ENCODE results near the gene RABGAP1L.

The RABGAP1L gene

GRCh38 chr1:174984952-174985351 lies 825.6 kb downstream of the RABGAP1L start:
- no peak for DNase-seq

DNA sequence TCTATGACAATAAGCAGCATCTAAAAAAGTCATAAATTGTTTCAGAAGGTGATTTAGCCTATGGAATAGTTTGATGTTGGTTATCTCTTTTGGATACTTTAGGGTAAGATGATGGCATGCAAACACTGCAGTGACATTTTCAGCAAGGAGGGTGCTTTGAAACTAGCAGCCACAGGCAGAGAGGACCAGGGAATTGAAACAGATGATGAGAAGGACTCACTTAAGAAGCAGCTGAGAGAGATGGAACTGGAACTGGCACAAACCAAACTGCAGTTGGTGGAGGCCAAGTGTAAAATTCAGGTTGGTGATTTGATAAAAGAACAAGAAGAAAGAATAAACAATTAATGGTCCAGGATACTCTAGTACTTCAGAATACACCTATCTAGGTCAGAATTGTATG lies 829.2 kb downstream of the RABGAP1L start:
- no peak for DNase-seq

DNA sequence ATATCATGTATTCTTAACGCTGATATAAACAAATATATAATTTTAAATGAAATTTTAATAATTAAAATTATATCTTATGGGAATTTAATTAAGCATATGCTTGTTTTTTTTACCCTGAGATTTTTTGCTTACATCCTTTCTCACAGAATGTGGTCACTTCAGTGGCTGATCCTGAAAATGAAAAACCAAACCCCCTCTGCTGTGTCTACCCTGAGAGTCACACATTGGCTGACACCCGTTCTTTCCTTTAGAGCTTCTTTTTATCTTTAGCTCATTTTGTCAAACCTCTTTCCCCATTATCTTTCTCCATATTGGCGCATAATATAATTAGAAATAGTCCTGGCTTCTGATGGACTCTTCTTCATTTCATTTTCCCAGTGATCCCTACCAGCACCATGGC lies 829.7 kb downstream of the RABGAP1L start:
- no peak for DNase-seq

GRCh38 chr1:174989536-174990220 lies 830.4 kb downstream of the RABGAP1L start:
- DNase-seq: no peak

GRCh38 chr1:174990382-174990999 lies 831.2 kb downstream of the RABGAP1L start:
- no peak for DNase-seq

- DNase-seq: no peak
Measured at GRCh38 chr1:174991473-174991872, 832.2 kb downstream of the RABGAP1L start.

DNA sequence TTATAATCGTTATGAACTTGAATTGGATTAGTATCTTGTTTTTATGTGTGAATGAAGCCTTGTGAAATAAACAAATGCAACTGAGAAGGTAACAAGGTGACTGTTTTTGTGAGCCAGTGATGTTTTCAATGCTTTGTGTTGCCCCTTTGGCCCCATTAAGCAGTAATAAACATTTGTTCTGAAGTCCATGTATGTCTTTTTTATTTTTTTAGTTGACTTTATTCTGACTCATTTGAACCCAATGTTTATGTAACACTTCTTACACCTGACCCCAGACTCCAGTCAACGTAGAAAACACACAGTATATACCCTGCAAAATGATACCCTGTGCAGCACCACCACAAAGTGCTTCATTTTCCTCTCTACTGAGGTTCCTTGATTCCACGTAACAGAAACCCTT lies 835.8 kb downstream of the RABGAP1L start:
- DNase-seq: no peak

- no peak for DNase-seq
Measured at GRCh38 chr1:174995916-174996315, 836.6 kb downstream of the RABGAP1L start.

DNA sequence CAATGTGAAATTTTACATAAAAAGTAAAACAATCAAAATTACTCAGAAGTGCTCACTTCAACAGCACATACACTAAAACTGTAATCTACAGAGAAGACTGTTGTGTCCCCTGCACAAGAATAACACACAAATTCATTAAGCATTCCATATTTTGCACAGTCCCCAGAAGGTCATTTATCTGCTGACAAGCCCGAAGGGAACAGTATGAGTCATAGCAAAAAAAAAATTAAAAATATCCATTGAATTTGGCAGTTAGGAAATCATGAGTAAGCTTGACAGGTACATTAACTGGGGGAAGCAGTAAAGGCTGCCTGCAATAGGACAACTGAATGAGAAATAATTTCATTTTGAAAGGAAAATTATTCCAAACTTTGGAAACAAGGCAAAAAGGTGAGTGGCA lies 837.2 kb downstream of the RABGAP1L start:
- no peak for DNase-seq

- DNase-seq: no peak
Measured at GRCh38 chr1:174997041-174997440, 837.7 kb downstream of the RABGAP1L start.

GRCh38 chr1:174998569-174999215 lies 839.4 kb downstream of the RABGAP1L start:
- peak; percentile 71 for DNase-seq

DNA sequence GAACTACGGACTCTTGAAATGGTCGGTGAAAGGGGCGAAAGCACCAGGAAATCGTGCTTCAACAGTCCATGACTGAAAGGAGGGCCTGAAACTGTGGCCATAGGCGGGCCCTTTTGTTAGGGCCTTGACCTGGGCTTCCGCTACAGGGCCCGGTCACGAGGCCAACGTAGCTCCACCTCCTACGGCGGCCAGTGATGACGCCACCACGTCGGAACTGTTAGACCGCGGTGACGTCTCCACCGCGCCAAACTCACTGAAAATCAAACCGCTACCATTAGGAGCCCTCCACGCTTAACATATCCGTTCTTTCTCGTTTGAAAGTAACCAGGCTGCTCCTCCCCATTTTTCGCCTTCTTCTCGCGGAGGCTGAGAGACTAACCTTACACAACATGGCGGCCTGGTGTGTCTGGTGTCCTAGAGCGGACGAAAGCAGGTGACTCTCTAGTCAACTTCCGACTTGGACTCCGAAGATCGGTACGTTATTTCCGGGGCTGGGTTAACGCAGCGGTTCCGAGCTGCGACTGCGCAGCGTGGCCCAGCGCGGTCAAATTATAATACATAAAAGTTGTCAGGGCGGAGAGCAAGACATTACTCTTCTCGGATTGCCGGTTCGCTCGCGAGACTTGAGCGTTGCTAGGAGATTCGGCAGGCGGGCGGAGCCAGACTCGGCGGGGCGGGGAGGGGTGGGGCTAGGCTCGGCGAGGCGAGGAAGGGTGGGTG lies 840.1 kb downstream of the RABGAP1L start:
- peak; percentile 99 for DNase-seq

DNA sequence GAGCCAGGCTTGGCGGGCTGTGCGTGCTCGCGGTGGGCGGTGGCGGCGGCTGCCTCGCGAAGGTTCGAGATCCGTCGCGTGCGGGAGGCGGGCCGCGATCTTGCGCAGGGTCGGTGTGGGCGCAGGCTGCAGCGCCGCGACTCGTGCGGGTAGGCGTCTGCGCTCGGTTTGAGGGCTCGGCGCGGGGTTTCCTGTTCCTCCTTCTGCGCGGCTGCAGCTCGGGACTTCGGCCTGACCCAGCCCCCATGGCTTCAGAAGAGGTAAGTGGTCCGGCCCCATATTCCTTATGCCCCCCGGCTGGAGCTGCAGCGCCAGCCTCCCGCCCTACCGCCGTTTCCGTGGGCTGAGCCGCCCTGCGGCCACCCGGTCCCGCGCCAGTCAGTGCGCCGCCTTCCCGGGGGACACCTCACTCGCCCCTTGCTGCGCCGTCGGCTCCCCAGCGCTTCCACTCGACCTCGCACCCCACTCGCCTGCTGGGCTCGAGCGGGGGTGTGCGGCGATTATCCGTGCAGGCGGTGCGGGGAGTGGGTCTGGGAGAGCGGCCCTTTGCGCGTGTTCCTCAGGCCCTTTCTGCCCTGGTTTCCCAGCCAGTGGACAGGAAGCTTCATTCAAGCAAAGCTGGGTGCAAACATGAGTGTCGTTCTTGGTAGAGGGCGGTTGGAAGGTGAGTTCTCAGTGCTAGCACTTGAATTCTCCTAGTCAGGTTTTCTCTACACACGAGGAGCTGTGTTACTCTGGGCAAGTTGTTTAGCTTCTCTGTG lies 840.8 kb downstream of the RABGAP1L start, which contains the start of gene CACYBP:
Gene CACYBP, plus strand, starts transcription at position 12 of the 761 bp plus-strand sequence. Its CDS starts 234 bp downstream, at position 246.
- peak; percentile 37 for DNase-seq

DNA sequence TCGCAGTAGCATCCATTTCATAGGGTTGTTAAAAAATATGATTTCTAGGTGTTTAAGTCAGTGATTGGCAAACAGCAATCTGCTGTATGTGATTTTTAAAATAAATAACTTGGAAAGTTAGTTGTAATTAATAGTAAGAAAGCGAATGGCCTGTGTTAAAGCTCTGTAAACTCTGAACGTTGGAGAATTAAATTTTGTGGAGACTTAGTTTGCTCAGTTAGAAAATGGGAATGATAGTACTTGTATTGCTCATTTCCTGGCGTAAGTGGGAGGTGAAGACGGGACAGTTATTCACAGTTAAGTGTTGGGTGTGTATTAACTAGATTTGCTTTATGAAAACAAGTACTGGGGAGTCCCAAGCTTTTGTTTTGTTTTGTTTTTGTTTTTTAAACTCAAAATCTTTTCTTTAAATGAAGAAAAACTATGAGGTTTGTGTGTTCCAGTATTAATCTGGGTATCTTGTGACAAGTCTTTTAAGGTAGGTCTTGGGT lies 841.4 kb downstream of the RABGAP1L start:
- DNase-seq: no peak

- DNase-seq: no peak
Measured at GRCh38 chr1:175002910-175003517, 843.7 kb downstream of the RABGAP1L start.

GRCh38 chr1:175003521-175003920 lies 844.2 kb downstream of the RABGAP1L start:
- no peak for DNase-seq

- DNase-seq: no peak
Measured at GRCh38 chr1:175005085-175005783, 845.9 kb downstream of the RABGAP1L start.

- no peak for DNase-seq
Measured at GRCh38 chr1:175009532-175009931, 850.2 kb downstream of the RABGAP1L start.

DNA sequence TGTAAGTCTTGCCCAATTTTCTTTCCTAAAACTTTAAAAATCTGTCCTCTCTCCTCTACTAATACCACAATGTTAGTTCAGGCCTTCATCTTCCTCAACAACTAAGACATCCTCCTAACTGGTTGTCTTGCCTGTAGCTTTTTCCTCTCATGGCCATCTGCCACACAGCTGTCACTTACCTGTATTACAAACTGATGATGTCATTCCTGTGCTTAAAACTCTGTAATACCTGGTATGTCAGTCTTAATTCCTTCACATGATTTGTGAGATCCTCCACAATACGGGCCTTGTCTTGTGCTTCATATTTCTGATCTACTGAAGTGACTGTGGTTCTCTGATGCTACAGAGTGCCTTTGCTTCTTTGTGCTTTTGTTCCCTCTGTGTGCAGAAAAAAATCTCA lies 854.1 kb downstream of the RABGAP1L start:
- no peak for DNase-seq

DNA sequence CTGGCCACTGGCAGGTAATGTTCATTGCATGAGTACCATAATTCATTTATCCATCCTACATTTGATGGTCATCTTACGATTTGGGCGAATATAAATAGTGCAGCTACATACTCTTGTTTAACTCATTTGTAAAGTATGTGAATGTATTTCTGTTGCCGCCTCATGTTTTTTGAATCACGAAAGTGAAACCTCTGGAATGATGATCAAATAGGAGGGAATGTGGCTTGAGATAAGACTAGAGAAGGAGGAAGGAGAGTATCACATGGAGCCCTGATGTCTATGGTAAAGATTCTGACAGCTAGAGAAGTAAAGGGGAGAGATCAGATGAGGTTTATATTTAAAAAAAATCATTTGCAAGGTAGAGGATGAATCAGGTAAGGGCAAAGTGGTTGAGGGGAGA lies 855.9 kb downstream of the RABGAP1L start:
- no peak for DNase-seq

DNA sequence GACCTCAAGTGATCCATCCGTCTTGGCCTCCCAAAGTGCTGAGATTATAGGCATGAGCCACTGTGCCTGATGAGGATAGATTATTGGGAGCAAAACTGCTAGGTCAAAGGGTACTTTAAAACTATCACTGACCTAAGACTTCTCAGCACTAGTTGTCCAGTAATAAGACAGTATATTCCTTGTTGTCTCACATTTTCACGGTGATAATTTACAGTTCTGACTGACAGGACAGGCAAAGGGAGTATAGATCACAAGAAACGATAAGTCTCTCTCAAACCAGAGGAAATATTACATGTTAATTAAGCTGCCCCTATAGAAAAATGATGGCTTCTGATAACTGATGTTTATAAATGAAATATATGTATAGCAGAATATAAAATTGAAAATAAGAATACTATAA lies 860.2 kb downstream of the RABGAP1L start:
- no peak for DNase-seq
